Measurements from ENCODE around the gene MRPL33. TPM values are rescaled to one million over a fixed set of nuclear protein-coding genes. Genes with fewer than 3 reads are reported as not detected.
"Not testable (repeated sequence)": the region's sequence is repeated elsewhere in the genome, so short reads cannot be mapped to it uniquely, and the experiment has no call there.

Gene MRPL33
- total RNA-seq, 2 experiments from 2014 or later, result 47.9 to 57.8 TPM

DNA sequence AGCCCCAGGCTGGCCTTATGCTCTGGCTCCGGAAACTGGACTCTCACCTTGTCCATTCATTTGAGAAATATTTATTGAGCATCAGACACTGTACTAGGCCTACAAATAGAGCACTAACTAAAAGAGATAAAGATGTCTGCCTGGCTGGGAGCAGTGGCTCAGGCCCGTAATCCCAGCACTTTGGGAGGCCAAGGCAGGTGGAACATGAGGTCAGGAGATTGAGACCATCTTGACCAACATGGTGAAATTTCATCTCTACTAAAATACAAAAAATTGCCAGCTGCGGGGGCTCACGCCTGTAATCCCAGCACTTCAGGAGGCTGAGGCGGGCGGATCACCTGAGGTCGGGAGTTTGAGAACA lies 7.6 kb upstream of the MRPL33 start:
- ATAC-seq, result no peak
- Mint-ChIP-seq H3K9me3 (ENCODE audit: insufficient read depth) (no peaks in the 10 kb centered on the region), H3K27me3 (ENCODE audit: low read depth) (peaks cover 9% of the 10 kb centered on the region), H3K4me3 (no peak overlapping the region), H3K36me3 (ENCODE audit: low read depth) (no peaks in the 10 kb centered on the region), H3K27ac (no peak overlapping the region), H3K4me1 (ENCODE audit: low read depth) (peaks cover 12% of the 10 kb centered on the region)
- ChIA-PET POLR2A (interaction anchor here (0.6 kb wide), 2 partner anchors 348 to 840 kb away, joined by 3 to 4 read pairs; no protein-coding TSS in a partner anchor), CTCF (interaction anchor here (2.3 kb wide), 1 partner anchor 9 kb away, joined by 5 read pairs; no protein-coding TSS in a partner anchor)
- DNase-seq, result no peak

DNA sequence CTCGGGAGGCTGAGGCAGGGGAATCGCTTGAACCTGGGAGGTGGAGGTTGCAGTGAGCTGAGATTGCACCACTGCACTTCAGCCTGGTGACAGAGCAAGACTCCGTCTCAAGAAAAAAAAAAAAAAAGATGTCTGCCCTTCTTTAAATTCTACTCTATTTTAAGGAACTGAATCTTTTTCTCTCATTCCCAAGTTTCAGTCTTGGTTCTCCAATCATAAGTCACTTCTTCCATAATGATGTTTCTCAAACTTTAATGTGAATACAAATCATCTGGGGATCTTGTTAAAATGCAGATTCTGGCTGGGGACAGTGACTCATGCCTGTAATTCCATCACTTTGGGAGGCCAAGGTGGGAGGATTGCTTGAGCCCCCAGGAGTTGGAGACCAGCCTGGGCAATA lies 7.0 kb upstream of the MRPL33 start:
- DNase-seq; H3K27me3 Mint-ChIP-seq (ENCODE audit: low read depth); H3K27ac Mint-ChIP-seq; ATAC-seq; H3K4me3 Mint-ChIP-seq; H3K36me3 Mint-ChIP-seq (ENCODE audit: low read depth); H3K9me3 Mint-ChIP-seq (ENCODE audit: insufficient read depth): not testable (repeated sequence)
- H3K4me1 Mint-ChIP-seq (ENCODE audit: low read depth), result peaks cover 12% of the 10 kb centered on the region
- CTCF ChIA-PET, result interaction anchor here (0.7 to 2.3 kb wide), 2 partner anchors 10 to 21 kb away, joined by 3 to 5 read pairs; no protein-coding TSS in a partner anchor
- POLR2A ChIA-PET, result interaction anchor here (0.6 kb wide), 1 partner anchor 841 kb away, joined by 4 read pairs; no protein-coding TSS in a partner anchor

DNA sequence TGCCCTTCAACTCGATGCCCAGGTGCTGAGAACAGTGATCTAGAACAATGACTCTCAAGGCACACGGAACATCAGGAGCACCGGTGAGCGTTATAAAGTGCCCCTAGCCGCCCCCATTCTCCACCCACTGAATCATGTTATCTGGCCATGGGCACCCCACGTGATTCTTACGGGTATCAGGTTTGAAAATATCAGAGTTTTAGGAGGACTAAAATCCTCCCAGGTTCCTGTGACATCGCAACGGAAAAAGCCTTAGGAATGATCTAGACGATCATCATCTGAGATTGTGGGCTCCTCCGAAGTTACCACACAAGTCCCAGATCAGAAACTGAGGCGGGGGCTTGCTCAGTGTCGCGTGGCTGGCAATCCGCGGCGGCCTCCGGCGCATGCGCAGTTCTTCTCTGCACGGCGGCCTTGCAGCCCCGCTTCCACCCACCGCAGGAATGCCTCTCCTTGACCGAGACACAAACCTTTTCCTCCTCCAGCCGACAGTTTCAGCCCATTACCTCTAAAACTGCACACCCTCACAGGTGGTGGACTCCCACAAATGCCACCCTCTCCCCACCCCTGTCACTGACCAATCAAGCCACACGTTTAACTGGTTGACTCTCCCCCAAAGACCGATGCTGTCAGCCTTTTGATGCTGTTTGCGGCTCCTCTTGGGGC lies 5.8 kb upstream of the MRPL33 start:
- DNase-seq, result peak; percentile 41
- H3K9me3 Mint-ChIP-seq (ENCODE audit: insufficient read depth), result no peaks in the 10 kb centered on the region
- ChIA-PET CTCF (interaction anchor here (0.7 to 2.3 kb wide), 2 partner anchors 11 to 42 kb away, joined by 3 to 5 read pairs; no protein-coding TSS in a partner anchor), POLR2A (no interaction called here)
- H3K36me3 Mint-ChIP-seq (ENCODE audit: low read depth), result no peaks in the 10 kb centered on the region
- ATAC-seq, result peak; percentile 33
- peak overlapping the region; percentile 49 for H3K4me3 Mint-ChIP-seq
- H3K4me1 Mint-ChIP-seq (ENCODE audit: low read depth), result peaks cover 13% of the 10 kb centered on the region
- H3K27ac Mint-ChIP-seq, result peak overlapping the region; percentile 52
- peaks cover 9% of the 10 kb centered on the region for H3K27me3 Mint-ChIP-seq (ENCODE audit: low read depth)

DNA sequence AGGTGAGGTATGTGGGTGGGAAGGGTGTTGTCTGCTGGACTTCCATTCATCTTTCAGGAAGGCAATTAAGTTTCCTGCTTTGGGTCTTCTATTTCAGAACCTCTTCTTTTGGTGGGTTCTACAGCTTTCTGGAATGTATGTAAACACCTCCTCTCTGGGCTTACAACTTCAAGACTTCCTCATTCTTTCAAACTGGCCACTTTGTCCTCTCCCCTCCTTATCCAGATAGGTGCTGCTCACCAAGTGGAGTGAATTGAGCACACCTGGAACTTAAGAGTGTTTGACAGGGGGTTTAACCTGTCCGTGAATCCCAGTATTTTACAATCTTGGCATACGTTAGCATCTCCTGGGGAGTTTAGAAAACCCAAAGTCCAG lies 5.2 kb upstream of the MRPL33 start:
- Mint-ChIP-seq H3K9me3 (ENCODE audit: insufficient read depth) (no peaks in the 10 kb centered on the region), H3K4me1 (ENCODE audit: low read depth) (peaks cover 15% of the 10 kb centered on the region), H3K27me3 (ENCODE audit: low read depth) (peaks cover 9% of the 10 kb centered on the region), H3K4me3 (peak overlapping the region; percentile 49), H3K27ac (peak overlapping the region; percentile 52), H3K36me3 (ENCODE audit: low read depth) (no peaks in the 10 kb centered on the region)
- DNase-seq (no peak), ATAC-seq (no peak)
- POLR2A ChIA-PET, result no interaction called here
- CTCF ChIA-PET, result no interaction called here

DNA sequence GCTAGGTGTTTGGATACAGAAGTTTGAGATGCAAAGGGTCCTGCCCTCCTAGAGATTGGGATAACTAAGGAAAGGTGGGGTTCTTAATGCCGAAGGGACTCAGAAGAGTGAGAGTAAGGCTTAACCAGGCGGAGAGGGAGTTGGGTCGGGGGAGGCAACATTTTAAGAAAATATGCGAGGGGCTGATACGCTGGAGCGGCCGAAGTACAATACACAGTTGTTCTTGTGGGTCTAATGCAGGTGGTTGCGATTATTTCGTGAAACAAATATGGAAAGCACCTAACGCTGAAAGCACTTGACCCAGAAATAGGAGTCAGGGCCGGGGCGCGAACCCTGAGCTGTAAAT lies 344 bp upstream of the MRPL33 start:
- Mint-ChIP-seq H3K36me3 (ENCODE audit: low read depth) (peaks cover 25% of the 10 kb centered on the region), H3K27me3 (ENCODE audit: low read depth) (peaks cover 6% of the 10 kb centered on the region), H3K27ac (peak overlapping the region; percentile 98), H3K9me3 (ENCODE audit: insufficient read depth) (no peaks in the 10 kb centered on the region), H3K4me3 (peak overlapping the region; percentile 99), H3K4me1 (ENCODE audit: low read depth) (peaks cover 29% of the 10 kb centered on the region)
- ChIA-PET CTCF (no interaction called here), POLR2A (interaction anchor here (1.0 kb wide), 1 partner anchor 107 kb away, joined by 5 read pairs; the partner anchor contains the start of genes SLC4A1AP and SUPT7L)
- ATAC-seq, result no peak
- no peak for DNase-seq

DNA sequence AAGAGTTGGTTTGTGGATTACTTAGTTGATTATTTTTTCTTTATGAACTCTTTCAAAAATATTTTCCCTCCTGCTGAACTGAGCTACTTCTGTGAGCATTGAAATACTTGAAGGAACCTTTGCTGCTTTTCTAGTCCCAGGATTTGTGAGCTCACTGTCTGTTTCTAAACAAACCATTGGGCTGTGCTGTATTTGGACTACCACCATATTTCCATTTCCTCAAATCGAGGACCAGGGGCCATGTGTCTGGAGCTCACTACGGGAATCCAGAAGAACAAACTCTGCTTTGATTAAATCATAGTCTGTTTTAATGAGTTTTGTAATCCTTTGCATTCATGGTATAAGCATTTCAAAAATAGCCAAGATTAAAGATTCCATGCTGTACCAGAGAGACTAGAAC lies 1.3 kb downstream of the MRPL33 start:
- Mint-ChIP-seq H3K9me3 (ENCODE audit: insufficient read depth) (no peaks in the 10 kb centered on the region), H3K27me3 (ENCODE audit: low read depth) (peaks cover 3% of the 10 kb centered on the region), H3K4me1 (ENCODE audit: low read depth) (peaks cover 28% of the 10 kb centered on the region), H3K27ac (peak overlapping the region; percentile 56), H3K36me3 (ENCODE audit: low read depth) (peaks cover 36% of the 10 kb centered on the region), H3K4me3 (peak overlapping the region; percentile 99)
- CTCF ChIA-PET, result interaction anchor here (0.6 to 1.7 kb wide), 6 partner anchors 32 to 624 kb away, joined by 3 to 6 read pairs (median 3); no protein-coding TSS in a partner anchor
- ATAC-seq (no peak), DNase-seq (no peak)
- POLR2A ChIA-PET, result no interaction called here

DNA sequence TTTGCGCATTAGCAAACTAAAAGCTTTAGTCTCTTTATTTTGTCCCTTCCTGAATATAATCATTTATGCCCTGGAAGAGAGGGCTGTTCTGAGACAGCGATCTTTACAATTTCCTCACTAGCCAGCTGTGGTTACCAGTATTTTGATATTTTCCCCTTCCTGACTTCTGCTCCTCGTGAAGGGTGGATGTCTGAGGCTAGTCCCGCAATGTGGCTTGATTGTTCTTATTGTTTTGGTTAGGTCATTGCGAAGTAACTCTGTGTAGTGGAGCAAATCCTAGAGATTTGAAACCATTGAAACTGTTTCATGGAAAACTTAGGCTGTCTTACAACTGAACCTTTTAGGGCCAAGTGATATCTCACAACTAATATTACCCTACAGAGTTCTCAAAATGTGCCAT lies 2.4 kb downstream of the MRPL33 start:
- ChIA-PET POLR2A (no interaction called here), CTCF (no interaction called here)
- Mint-ChIP-seq H3K27me3 (ENCODE audit: low read depth) (no peaks in the 10 kb centered on the region), H3K4me1 (ENCODE audit: low read depth) (peaks cover 32% of the 10 kb centered on the region), H3K36me3 (ENCODE audit: low read depth) (peaks cover 42% of the 10 kb centered on the region), H3K4me3 (no peak overlapping the region), H3K27ac (no peak overlapping the region), H3K9me3 (ENCODE audit: insufficient read depth) (no peaks in the 10 kb centered on the region)
- DNase-seq (no peak), ATAC-seq (no peak)

DNA sequence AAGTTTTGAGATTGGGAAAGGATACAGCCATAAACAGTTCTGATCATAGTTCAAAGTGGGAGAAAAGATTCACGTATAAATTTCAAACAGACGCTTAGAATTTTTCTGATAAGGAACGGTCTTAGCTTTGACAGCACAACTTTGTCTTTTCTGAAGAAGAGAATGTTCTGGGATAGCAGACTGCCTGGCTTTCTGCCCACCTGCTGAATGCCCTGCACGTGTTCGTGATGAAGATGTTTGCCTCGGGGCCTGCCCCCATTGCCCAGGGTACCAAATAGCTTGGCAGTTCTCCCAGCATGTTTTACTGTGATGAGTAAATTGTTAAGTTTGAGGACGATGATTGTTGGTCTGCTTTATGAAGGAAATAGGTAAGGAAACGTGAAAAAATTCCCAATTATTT lies 4.6 kb downstream of the MRPL33 start:
- Mint-ChIP-seq H3K4me3 (no peak overlapping the region), H3K9me3 (ENCODE audit: insufficient read depth) (no peaks in the 10 kb centered on the region), H3K27ac (no peak overlapping the region), H3K4me1 (ENCODE audit: low read depth) (peaks cover 28% of the 10 kb centered on the region), H3K27me3 (ENCODE audit: low read depth) (no peaks in the 10 kb centered on the region), H3K36me3 (ENCODE audit: low read depth) (peaks cover 56% of the 10 kb centered on the region)
- ATAC-seq (no peak), DNase-seq (no peak)
- POLR2A ChIA-PET, result interaction anchor here (0.7 kb wide), 1 partner anchor 49 kb away, joined by 3 read pairs; no protein-coding TSS in a partner anchor
- CTCF ChIA-PET, result no interaction called here

DNA sequence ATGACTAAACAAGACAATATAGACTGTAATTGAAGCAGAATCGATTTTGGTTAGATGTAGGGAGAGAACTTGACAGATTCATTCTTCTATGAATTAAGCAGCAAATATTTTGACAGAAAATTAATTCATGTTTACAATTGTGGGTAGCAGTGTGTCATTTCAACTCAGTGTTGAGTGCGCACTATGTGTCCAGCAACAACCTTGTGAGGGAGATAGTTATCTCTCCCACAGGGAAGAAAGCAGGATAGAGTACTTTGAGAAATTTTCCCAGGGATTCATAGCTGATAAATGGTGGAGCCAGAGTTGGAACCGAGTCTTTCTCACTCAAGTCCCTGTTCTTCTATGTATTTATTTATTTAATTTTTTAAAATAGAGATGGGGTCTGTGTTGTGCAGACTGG lies 5.2 kb downstream of the MRPL33 start:
- Mint-ChIP-seq H3K9me3 (ENCODE audit: insufficient read depth) (no peaks in the 10 kb centered on the region), H3K4me1 (ENCODE audit: low read depth) (peaks cover 26% of the 10 kb centered on the region), H3K27me3 (ENCODE audit: low read depth) (no peaks in the 10 kb centered on the region), H3K4me3 (no peak overlapping the region), H3K27ac (no peak overlapping the region), H3K36me3 (ENCODE audit: low read depth) (peaks cover 61% of the 10 kb centered on the region)
- ATAC-seq (no peak), DNase-seq (no peak)
- CTCF ChIA-PET, result no interaction called here
- POLR2A ChIA-PET, result interaction anchor here (0.7 kb wide), 1 partner anchor 50 kb away, joined by 3 read pairs; no protein-coding TSS in a partner anchor

DNA sequence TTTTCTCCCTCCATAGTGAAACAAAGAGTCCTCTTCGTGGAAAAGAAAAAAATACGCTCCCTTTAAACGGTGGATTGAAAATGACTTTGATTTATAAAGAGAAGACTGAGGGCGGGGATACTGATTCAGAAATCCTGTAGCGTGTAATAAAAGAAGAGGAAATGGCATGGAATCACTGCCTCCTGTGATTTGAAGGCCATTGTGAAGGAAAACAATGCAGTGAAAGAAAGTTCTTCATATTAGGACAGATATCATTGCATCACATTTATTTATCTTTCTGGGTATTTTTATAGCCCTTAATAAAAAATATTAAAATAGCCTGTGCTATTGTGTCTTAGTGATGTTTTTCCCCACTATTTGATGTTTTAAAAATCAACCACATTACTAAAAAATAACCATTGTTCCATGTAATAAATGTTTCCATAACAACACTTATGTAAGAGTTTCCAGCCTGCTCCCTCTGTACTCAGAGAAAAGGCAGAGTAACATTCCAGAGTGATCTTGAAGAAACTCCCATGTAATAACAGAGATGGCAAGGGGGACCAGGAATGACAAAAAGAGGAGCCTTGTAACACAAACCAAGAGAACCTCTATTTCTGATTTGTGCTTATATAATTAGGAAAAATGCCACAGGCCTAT lies 8.0 kb downstream of the MRPL33 start:
- CTCF ChIA-PET, result no interaction called here
- no peaks in the 10 kb centered on the region for H3K27me3 Mint-ChIP-seq (ENCODE audit: low read depth)

DNA sequence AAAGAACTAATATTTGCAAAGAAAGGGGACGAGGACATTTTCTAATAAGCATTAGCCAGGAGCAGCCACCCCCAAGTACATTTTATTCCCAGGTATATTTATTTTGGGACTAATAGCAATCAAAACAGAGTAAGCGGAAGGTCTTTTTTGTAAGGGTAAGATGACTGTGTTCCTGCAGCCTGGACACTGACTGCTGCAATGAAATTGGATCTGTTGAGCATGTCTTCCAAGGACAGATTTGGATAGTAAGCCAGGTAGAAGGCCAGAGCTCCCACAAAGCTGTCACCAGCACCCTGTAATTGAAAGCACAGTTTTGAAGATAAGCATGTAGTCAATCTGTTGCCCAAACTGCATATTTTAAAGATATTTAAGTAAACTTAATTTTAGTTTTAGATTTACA lies 10.0 kb downstream of the MRPL33 start:
- no peak for DNase-seq
- Mint-ChIP-seq H3K27me3 (ENCODE audit: low read depth) (no peaks in the 10 kb centered on the region), H3K4me1 (ENCODE audit: low read depth) (peaks cover 4% of the 10 kb centered on the region), H3K27ac (no peak overlapping the region), H3K4me3 (no peak overlapping the region), H3K9me3 (ENCODE audit: insufficient read depth) (no peaks in the 10 kb centered on the region), H3K36me3 (ENCODE audit: low read depth) (peaks cover 33% of the 10 kb centered on the region)
- no peak for ATAC-seq
- ChIA-PET CTCF (no interaction called here), POLR2A (interaction anchor here (1.0 kb wide), 1 partner anchor 13 kb away, joined by 4 read pairs; no protein-coding TSS in a partner anchor)

More for the DNA sequence above, 8.0 kb downstream of the MRPL33 start:
- ATAC-seq (no peak), DNase-seq (no peak)
- Mint-ChIP-seq H3K27ac (no peak overlapping the region), H3K4me1 (ENCODE audit: low read depth) (peaks cover 6% of the 10 kb centered on the region), H3K9me3 (ENCODE audit: insufficient read depth) (no peaks in the 10 kb centered on the region), H3K36me3 (ENCODE audit: low read depth) (peaks cover 48% of the 10 kb centered on the region), H3K4me3 (no peak overlapping the region)
- POLR2A ChIA-PET, result no interaction called here

DNA sequence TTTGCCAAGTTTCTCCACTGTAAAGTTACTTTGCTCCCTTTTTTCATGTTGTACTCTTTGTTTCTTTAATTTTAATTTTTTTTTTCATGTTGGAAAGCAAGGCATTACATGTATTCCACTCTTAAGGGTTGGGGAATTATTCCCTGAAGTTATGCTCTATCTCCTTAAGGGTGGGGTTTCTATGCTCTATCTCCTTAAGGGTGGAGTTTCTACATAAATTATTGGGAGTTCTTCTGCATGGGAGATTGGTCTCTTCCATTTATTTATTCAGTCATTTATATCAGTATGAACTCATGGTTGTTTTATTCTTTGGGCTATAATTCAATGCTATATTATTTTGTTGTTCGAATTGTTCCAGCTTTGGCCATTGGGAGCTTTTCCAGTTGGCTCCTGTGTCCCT lies 11.2 kb downstream of the MRPL33 start:
- no peak overlapping the region for H3K4me3 Mint-ChIP-seq
- H3K27ac Mint-ChIP-seq, result no peak overlapping the region
- H3K9me3 Mint-ChIP-seq (ENCODE audit: insufficient read depth), result no peaks in the 10 kb centered on the region
- peaks cover 4% of the 10 kb centered on the region for H3K4me1 Mint-ChIP-seq (ENCODE audit: low read depth)
- DNase-seq, result no peak
- peaks cover 26% of the 10 kb centered on the region for H3K36me3 Mint-ChIP-seq (ENCODE audit: low read depth)
- ATAC-seq, result no peak
- H3K27me3 Mint-ChIP-seq (ENCODE audit: low read depth), result no peaks in the 10 kb centered on the region
- ChIA-PET POLR2A (no interaction called here), CTCF (no interaction called here)

Data from activated CD8-positive, alpha-beta T cell treated with anti-CD3 and anti-CD28 coated beads, Interleukin-2, amount 10 ng/mL, durations not matched to agents 7 days and 5 days (primary cell).